Stimulated activated CD8-positive, alpha-beta memory T cell treated with anti-CD3 and anti-CD28 coated beads, Interleukin-7, amount 100 ng/mL, for 1 hour (primary cell): Measurements from ENCODE around the gene OR6C2.
"Not testable (repeated sequence)": the region's sequence is repeated elsewhere in the genome, so short reads cannot be mapped to it uniquely, and the experiment has no call there.

Source experiments
- DNase-seq, 2 donors: peaks; one replicate each; pipeline ENCODE4 v3.0.0-alpha.2; 2020; ENCODE audit warnings: low read depth in 2 of 2

Gene OR6C2

GRCh38 chr12:55443776-55444175 lies at the start of gene OR6C2:
Gene OR6C2, plus strand, starts transcription at chr12:55444076. Its CDS starts 8,138 bp downstream, at chr12:55452214.
- DNase-seq = no peak

GRCh38 chr12:55396326-55396725 lies 47.5 kb upstream of the OR6C2 start:
- no peak for DNase-seq

- no peak for DNase-seq
Measured at GRCh38 chr12:55400229-55400628, 43.6 kb upstream of the OR6C2 start, which contains the start of gene OR6C65. Gene OR6C65, plus strand, starts transcription at chr12:55400529. Its CDS starts 0 bp downstream, at chr12:55400529.

GRCh38 chr12:55407866-55408265 lies 36.0 kb upstream of the OR6C2 start:
- no peak for DNase-seq

GRCh38 chr12:55409133-55409532 lies 34.7 kb upstream of the OR6C2 start:
- DNase-seq = not testable (repeated sequence)

GRCh38 chr12:55412138-55412537 lies 31.7 kb upstream of the OR6C2 start:
- not testable (repeated sequence) for DNase-seq

GRCh38 chr12:55413498-55414388 lies 30.1 kb upstream of the OR6C2 start:
- not testable (repeated sequence) for DNase-seq

GRCh38 chr12:55414396-55414823 lies 29.5 kb upstream of the OR6C2 start:
- not testable (repeated sequence) for DNase-seq

- DNase-seq = not testable (repeated sequence)
Measured at GRCh38 chr12:55414889-55415288, 29.0 kb upstream of the OR6C2 start.

- no peak for DNase-seq
Measured at GRCh38 chr12:55416961-55417360, 26.9 kb upstream of the OR6C2 start.

- no peak for DNase-seq
Measured at GRCh38 chr12:55420307-55420962, 23.4 kb upstream of the OR6C2 start.

- DNase-seq = no peak
Measured at GRCh38 chr12:55425954-55426353, 17.9 kb upstream of the OR6C2 start, which contains the start of gene OR6C76. Gene OR6C76, plus strand, starts transcription at chr12:55426254. Its CDS starts 0 bp downstream, at chr12:55426254.

GRCh38 chr12:55428331-55429243 lies 15.3 kb upstream of the OR6C2 start:
- no peak for DNase-seq

GRCh38 chr12:55441233-55441632 lies 2.6 kb upstream of the OR6C2 start:
- not testable (repeated sequence) for DNase-seq

GRCh38 chr12:55445357-55445756 lies 1.5 kb downstream of the OR6C2 start:
- no peak for DNase-seq

GRCh38 chr12:55446326-55446725 lies 2.5 kb downstream of the OR6C2 start:
- no peak for DNase-seq

- DNase-seq = no peak
Measured at GRCh38 chr12:55448825-55449224, 4.9 kb downstream of the OR6C2 start.

GRCh38 chr12:55464926-55465325 lies 21.1 kb downstream of the OR6C2 start:
- not testable (repeated sequence) for DNase-seq

GRCh38 chr12:55467836-55468235 lies 24.0 kb downstream of the OR6C2 start:
- DNase-seq = no peak

GRCh38 chr12:55469291-55469690 lies 25.4 kb downstream of the OR6C2 start:
- DNase-seq = no peak

GRCh38 chr12:55470088-55470829 lies 26.4 kb downstream of the OR6C2 start, which contains the start of gene OR6C70:
Gene OR6C70, minus strand, starts transcription at chr12:55470138. Its CDS starts 0 bp downstream, at chr12:55470138.
- DNase-seq = no peak
